OCI-LY3 (cell line): ENCODE data around the gene PTPRA.
A peak's percentile ranks its signal among the peaks of the same experiment; 100 is the strongest.

Experiments used
- H2AFZ ChIP-seq: fragments of 200-600, 300-600 bp; shearing (Covaris generic); 2 replicates; pipeline ENCODE4 v1.6.0; 2014; ENCODE audit warnings: antibody characterized with exemption, low read depth, low read length
- H3K27ac ChIP-seq: fragments of 200-600, 300-600 bp; sonication (generic); 2 replicates; pipeline ENCODE4 v1.5.1; 2014; ENCODE audit warnings: mild to moderate bottlenecking, low read length, moderate library complexity, mixed read lengths
- H3K27me3 ChIP-seq: fragments of 200-600, 300-600 bp; sonication (generic); 2 replicates; pipeline ENCODE4 v1.6.1; 2014; ENCODE audit warnings: low read depth, low read length, mixed read lengths
- H3K36me3 ChIP-seq: fragments of 200-600, 300-600 bp; sonication (generic); replicated peaks from 2 replicates; pipeline ENCODE3; 2014; ENCODE audit warnings: low read depth, low read length, mixed read lengths
- H3K4me1 ChIP-seq: fragments of 300-600, 200-600 bp; sonication (generic); 2 replicates; pipeline ENCODE4 v1.6.1; 2014; ENCODE audit warnings: low read length, mixed read lengths
- H3K4me2 ChIP-seq: fragments of 200-600, 300-600 bp; sonication (generic); 2 replicates; pipeline ENCODE4 v1.6.1; 2014; ENCODE audit warnings: low read length, mixed read lengths
- H3K4me3 ChIP-seq: fragments of 300-600, 200-600 bp; sonication (generic); 2 replicates; pipeline ENCODE4 v1.5.1; 2014; ENCODE audit warnings: antibody characterized with exemption, mild to moderate bottlenecking, low read length, moderate library complexity
- H3K79me2 ChIP-seq: fragments of 300-600, 200-600 bp; shearing (Covaris generic); 2 replicates; pipeline ENCODE4 v1.6.1; 2014; ENCODE audit warnings: mild to moderate bottlenecking, low read length, mixed read lengths
- H3K9ac ChIP-seq: fragments of 300-600, 200-600 bp; shearing (Covaris generic); 2 replicates; pipeline ENCODE4 v1.6.0; 2014; ENCODE audit warnings: mild to moderate bottlenecking, low read length, moderate library complexity
- H3K9me3 ChIP-seq: fragments of 200-600, 300-600 bp; shearing (Covaris generic); 2 replicates; pipeline ENCODE4 v1.6.1; 2014; ENCODE audit warnings: low read length, mixed read lengths; ENCODE audit not compliant: insufficient read depth
- H4K20me1 ChIP-seq: fragments of 200-600, 300-600 bp; sonication (generic); 2 replicates; pipeline ENCODE4 v1.6.1; 2016; ENCODE audit warnings: low read length, mixed read lengths; ENCODE audit not compliant: insufficient read depth
- CTCF ChIP-seq: fragments of 200-600, 300-600 bp; sonication (generic); IDR thresholded peaks from 2 replicates; pipeline ENCODE4 v1.5.1; 2014; ENCODE audit warnings: antibody characterized with exemption, low read length, low read depth
- EZH2phosphoT487 ChIP-seq: fragments of 200-600 bp; shearing (Covaris generic); IDR thresholded peaks from 2 replicates; pipeline ENCODE4 v1.6.1; 2018; ENCODE audit warnings: antibody characterized with exemption, mixed run types, low read depth

PTPRA gene

DNA sequence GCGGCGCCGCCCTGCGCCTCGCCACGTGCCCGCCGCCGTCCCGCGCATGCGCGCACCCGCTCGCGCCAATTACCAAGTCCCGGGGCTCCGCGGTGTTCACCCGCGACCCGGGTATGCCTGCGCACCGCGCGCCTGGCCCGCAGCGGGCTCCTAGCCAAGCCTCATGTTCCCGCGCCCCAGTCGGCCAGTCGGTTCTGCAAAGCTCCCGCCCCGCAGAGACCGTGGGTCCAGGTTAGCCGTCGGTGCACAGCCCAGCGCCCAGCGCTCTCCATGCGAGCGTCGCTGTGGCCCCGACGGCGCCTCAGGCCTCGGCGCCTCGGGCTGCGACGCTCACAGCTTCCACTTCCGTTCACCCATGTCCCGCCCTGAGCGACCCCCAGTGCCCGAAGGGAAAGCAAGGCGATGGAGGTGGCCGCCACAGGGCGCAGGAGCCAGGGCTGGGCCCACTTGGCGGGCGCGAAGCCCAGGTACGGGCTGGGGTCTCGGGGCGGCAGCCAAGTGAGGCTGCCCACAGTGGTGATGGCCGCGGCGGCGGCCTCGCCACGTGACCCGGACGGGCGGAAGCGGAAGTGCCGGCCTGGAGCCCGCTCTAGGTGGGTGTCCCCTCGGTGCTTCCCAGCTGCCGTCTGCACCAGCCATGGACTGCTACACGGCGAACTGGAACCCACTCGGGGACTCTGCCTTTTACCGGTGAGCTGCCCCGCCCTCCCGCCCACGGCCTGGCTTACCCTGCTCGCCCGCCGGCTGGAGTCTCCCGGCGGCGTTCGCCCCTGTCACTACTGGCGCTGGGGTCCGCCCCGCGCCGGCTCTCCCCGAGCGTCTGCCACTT is 32.9 kb upstream of the PTPRA start, which contains the start of the genes PCED1A and VPS16:
TSS of gene PCED1A (minus strand) at position 518 of the 829 bp plus-strand sequence. CDS start 743 bp downstream, outside the sequence.
TSS of gene VPS16 (plus strand) at position 608 of the 829 bp plus-strand sequence. CDS start at position 638, 30 bp downstream.
- H3K4me3 ChIP-seq = peak within 1 kb of the TSS; percentile 83
- H2AFZ ChIP-seq = peak within 1 kb of the TSS; percentile 80
- H3K79me2 ChIP-seq = peaks cover 8% of the 10 kb centered on the region
- H3K9me3 ChIP-seq = no peaks in the 10 kb centered on the region
- no peaks in the 10 kb centered on the region for H3K27me3 ChIP-seq
- peak within 1 kb of the TSS; percentile 94 for H3K4me2 ChIP-seq
- peaks cover 8% of the 10 kb centered on the region for H3K4me1 ChIP-seq
- peak within 1 kb of the TSS; percentile 36 for H3K27ac ChIP-seq
- H4K20me1 ChIP-seq = no peaks in the 10 kb centered on the region
- peak within 1 kb of the TSS; percentile 60 for H3K9ac ChIP-seq
- TF ChIP-seq EZH2phosphoT487 (no peak), CTCF (no peak)
- peaks cover 8% of the 10 kb centered on the region for H3K36me3 ChIP-seq

- H3K4me1 ChIP-seq = peaks cover 8% of the 10 kb centered on the region
- H3K9ac ChIP-seq = peak overlapping the region; percentile 59
- H4K20me1 ChIP-seq = no peaks in the 10 kb centered on the region
- peaks cover 8% of the 10 kb centered on the region for H3K36me3 ChIP-seq
- peak overlapping the region; percentile 94 for H3K4me2 ChIP-seq
- no peaks in the 10 kb centered on the region for H3K27me3 ChIP-seq
- peak overlapping the region; percentile 49; the same call in 1 of the 2 replicates for H2AFZ ChIP-seq
- H3K27ac ChIP-seq = no peak overlapping the region
- peak overlapping the region; percentile 83 for H3K4me3 ChIP-seq
- TF ChIP-seq CTCF = no peak
- TF ChIP-seq EZH2phosphoT487 = no peak
- H3K79me2 ChIP-seq = peaks cover 8% of the 10 kb centered on the region
- H3K9me3 ChIP-seq = no peaks in the 10 kb centered on the region
Observed at GRCh38 chr20:2840967-2841531, 32.2 kb upstream of the PTPRA start.

DNA sequence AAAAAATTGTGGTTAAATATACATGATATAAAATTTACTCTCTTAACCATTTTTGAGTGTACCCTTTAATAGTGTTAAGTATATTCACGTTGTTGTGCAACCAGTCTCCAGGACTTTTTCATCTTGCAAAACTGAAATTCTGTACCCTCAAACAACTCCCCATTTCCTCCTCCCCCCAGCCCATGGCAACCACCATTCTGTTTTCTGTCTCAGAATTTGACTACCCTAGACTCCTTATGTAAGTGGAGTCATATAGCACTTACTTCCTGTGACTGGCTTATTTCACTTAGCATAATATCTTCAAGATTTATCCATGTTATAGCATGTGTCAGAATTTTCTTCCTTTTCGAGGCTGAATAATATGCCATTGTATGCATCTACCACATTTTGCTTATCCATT is 27.7 kb upstream of the PTPRA start:
- no peak overlapping the region for H2AFZ ChIP-seq
- no peaks in the 10 kb centered on the region for H3K9me3 ChIP-seq
- H3K4me3 ChIP-seq = no peak overlapping the region
- peaks cover 5% of the 10 kb centered on the region for H3K4me1 ChIP-seq
- no peak overlapping the region for H3K27ac ChIP-seq
- H3K9ac ChIP-seq = no peak overlapping the region
- TF ChIP-seq CTCF = no peak
- no peak for TF ChIP-seq EZH2phosphoT487
- H3K79me2 ChIP-seq = peaks cover 8% of the 10 kb centered on the region
- H3K27me3 ChIP-seq = no peaks in the 10 kb centered on the region
- no peak overlapping the region for H3K4me2 ChIP-seq
- no peaks in the 10 kb centered on the region for H3K36me3 ChIP-seq
- H4K20me1 ChIP-seq = no peaks in the 10 kb centered on the region

DNA sequence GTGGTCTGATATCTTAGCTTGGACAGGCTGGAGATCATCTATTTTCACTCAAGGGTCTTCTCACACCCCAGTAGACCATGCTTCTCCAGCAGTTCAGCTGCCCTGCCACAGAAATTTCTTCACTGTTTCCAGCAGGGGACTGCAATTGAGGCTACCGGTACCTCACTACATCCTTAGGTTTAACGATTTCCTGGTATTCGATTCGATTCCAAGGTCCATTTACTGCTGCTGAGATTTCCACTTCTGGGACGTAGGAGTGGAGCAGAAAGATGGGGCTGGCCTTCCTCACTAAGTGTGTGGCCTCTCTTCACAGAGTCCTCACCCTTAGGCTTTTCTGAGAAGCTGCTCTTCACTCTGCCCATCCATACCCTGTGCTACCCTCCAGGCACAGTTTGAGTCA is 26.6 kb upstream of the PTPRA start:
- peaks cover 2% of the 10 kb centered on the region; the same call in 1 of the 2 replicates for H3K79me2 ChIP-seq
- H3K27me3 ChIP-seq = no peaks in the 10 kb centered on the region
- TF ChIP-seq EZH2phosphoT487 = no peak
- no peak for TF ChIP-seq CTCF
- no peak overlapping the region for H2AFZ ChIP-seq
- no peak overlapping the region for H3K27ac ChIP-seq
- no peak overlapping the region for H3K4me3 ChIP-seq
- no peaks in the 10 kb centered on the region for H3K9me3 ChIP-seq
- H3K36me3 ChIP-seq = no peaks in the 10 kb centered on the region
- H3K9ac ChIP-seq = no peak overlapping the region
- no peaks in the 10 kb centered on the region for H4K20me1 ChIP-seq
- no peaks in the 10 kb centered on the region for H3K4me1 ChIP-seq
- H3K4me2 ChIP-seq = no peak overlapping the region
